ENCODE measurements around the gene STEAP4. TPM values are rescaled to one million over a fixed set of nuclear protein-coding genes. Genes with fewer than 3 reads are reported as not detected.

Gene STEAP4
- total RNA-seq, 2 experiments from 2014 or later: not detected

- Mint-ChIP-seq H3K27ac (no peak overlapping the region), H3K36me3 (ENCODE audit: low read depth) (no peaks in the 10 kb centered on the region), H3K4me3 (no peak overlapping the region), H3K4me1 (ENCODE audit: low read depth) (no peaks in the 10 kb centered on the region), H3K27me3 (peaks cover 59% of the 10 kb centered on the region), H3K9me3 (no peaks in the 10 kb centered on the region)
- DNase-seq (no peak), ATAC-seq (ENCODE audit: poor library complexity) (no peak)
- TF ChIP-seq, protein P1, sequence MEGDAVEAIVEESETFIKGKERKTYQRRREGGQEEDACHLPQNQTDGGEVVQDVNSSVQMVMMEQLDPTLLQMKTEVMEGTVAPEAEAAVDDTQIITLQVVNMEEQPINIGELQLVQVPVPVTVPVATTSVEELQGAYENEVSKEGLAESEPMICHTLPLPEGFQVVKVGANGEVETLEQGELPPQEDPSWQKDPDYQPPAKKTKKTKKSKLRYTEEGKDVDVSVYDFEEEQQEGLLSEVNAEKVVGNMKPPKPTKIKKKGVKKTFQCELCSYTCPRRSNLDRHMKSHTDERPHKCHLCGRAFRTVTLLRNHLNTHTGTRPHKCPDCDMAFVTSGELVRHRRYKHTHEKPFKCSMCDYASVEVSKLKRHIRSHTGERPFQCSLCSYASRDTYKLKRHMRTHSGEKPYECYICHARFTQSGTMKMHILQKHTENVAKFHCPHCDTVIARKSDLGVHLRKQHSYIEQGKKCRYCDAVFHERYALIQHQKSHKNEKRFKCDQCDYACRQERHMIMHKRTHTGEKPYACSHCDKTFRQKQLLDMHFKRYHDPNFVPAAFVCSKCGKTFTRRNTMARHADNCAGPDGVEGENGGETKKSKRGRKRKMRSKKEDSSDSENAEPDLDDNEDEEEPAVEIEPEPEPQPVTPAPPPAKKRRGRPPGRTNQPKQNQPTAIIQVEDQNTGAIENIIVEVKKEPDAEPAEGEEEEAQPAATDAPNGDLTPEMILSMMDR (IDR thresholded peaks at IDR 0.05): no peak
- Histone ChIP-seq H3K27me3 (ENCODE audit: control insufficient read depth in 1 of 2, insufficient read depth in 2 of 2, low read length in 2 of 2) (peaks cover 12 to 21% of the 10 kb centered on the region in 2 experiments), H3K36me3 (ENCODE audit: insufficient read depth, low read length) (no peaks in the 10 kb centered on the region), H3K4me1 (ENCODE audit: insufficient read depth, low read length) (peaks cover 8% of the 10 kb centered on the region), H3K4me3 (ENCODE audit: low read length) (no peak overlapping the region), H3K9me3 (ENCODE audit: control insufficient read depth in 1 of 2, insufficient read depth in 1 of 2, low read length in 2 of 2) (peaks cover 0 to 6% of the 10 kb centered on the region in 2 experiments), H3K27ac (ENCODE audit: low read depth in 1 of 2, low read length in 2 of 2) (no peak overlapping the region)
- CTCF ChIA-PET: no interaction called here
- intact Hi-C loops (cut with DNase I, micrococcal nuclease): no loop called here
- POLR2A ChIA-PET: no interaction called here
Observed at GRCh38 chr7:88307412-88307811, 718 bp upstream of the STEAP4 start.

- ChIA-PET CTCF (no interaction called here), POLR2A (no interaction called here)
- Histone ChIP-seq H3K4me1 (ENCODE audit: insufficient read depth, low read length) (peaks cover 8% of the 10 kb centered on the region), H3K27ac (ENCODE audit: low read depth in 1 of 2, low read length in 2 of 2) (no peak overlapping the region), H3K36me3 (ENCODE audit: insufficient read depth, low read length) (no peaks in the 10 kb centered on the region), H3K9me3 (ENCODE audit: control insufficient read depth in 1 of 2, insufficient read depth in 1 of 2, low read length in 2 of 2) (peaks cover 0 to 6% of the 10 kb centered on the region in 2 experiments), H3K4me3 (ENCODE audit: low read length) (no peak overlapping the region), H3K27me3 (ENCODE audit: control insufficient read depth in 1 of 2, insufficient read depth in 2 of 2, low read length in 2 of 2) (peaks cover 12 to 17% of the 10 kb centered on the region in 2 experiments)
- peaks cover 60% of the 10 kb centered on the region for H3K27me3 Mint-ChIP-seq
- ATAC-seq (ENCODE audit: poor library complexity) (no peak), DNase-seq (no peak)
- no peak overlapping the region for H3K4me3 Mint-ChIP-seq
- no peak overlapping the region for H3K27ac Mint-ChIP-seq
- H3K9me3 Mint-ChIP-seq: no peaks in the 10 kb centered on the region
- H3K4me1 Mint-ChIP-seq (ENCODE audit: low read depth): no peaks in the 10 kb centered on the region
- TF ChIP-seq, protein P1 (IDR thresholded peaks at IDR 0.05): no peak
- H3K36me3 Mint-ChIP-seq (ENCODE audit: low read depth): no peaks in the 10 kb centered on the region
- intact Hi-C loops (cut with DNase I, micrococcal nuclease): no loop called here
Observed at GRCh38 chr7:88305044-88305443, 1.6 kb downstream of the STEAP4 start.

DNA sequence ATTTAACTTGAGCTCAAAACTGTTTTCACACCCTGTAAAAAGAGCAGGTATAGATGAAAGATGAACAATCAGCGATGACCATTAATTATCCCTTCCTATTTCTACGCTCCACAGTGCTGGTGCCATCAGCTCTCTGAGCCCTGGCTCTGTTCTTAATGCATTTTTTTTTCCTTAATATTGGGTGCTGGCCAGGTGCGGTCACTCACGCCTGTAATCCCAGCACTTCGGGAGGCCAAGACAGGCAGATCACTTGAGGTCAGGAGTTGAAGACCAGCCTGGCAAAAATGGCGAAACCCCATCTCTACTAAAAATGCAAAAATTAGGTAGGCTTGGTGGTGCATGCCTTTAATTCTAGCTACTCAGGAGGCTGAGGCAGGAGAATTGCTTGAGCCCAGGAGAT is 4.2 kb downstream of the STEAP4 start:
- Histone ChIP-seq H3K4me1 (ENCODE audit: insufficient read depth, low read length) (peaks cover 8% of the 10 kb centered on the region), H3K27me3 (ENCODE audit: control insufficient read depth in 1 of 2, insufficient read depth in 2 of 2, low read length in 2 of 2) (peaks cover 12 to 16% of the 10 kb centered on the region in 2 experiments), H3K27ac (ENCODE audit: low read depth in 1 of 2, low read length in 2 of 2) (no peak overlapping the region), H3K9me3 (ENCODE audit: control insufficient read depth in 1 of 2, insufficient read depth in 1 of 2, low read length in 2 of 2) (peaks cover 0 to 6% of the 10 kb centered on the region in 2 experiments), H3K4me3 (ENCODE audit: low read length) (no peak overlapping the region), H3K36me3 (ENCODE audit: insufficient read depth, low read length) (no peaks in the 10 kb centered on the region)
- ChIA-PET CTCF (interaction anchor here (0.6 kb wide), 1 partner anchor 282 kb away, joined by 3 read pairs; no protein-coding TSS in a partner anchor), POLR2A (no interaction called here)
- Mint-ChIP-seq H3K36me3 (ENCODE audit: low read depth) (no peaks in the 10 kb centered on the region), H3K27ac (no peak overlapping the region), H3K4me1 (ENCODE audit: low read depth) (no peaks in the 10 kb centered on the region), H3K27me3 (peaks cover 50% of the 10 kb centered on the region), H3K9me3 (no peaks in the 10 kb centered on the region), H3K4me3 (no peak overlapping the region)
- ATAC-seq (ENCODE audit: poor library complexity) (no peak), DNase-seq (no peak)
- intact Hi-C loops (cut with DNase I, micrococcal nuclease): no loop called here
- TF ChIP-seq, protein P1 (IDR thresholded peaks at IDR 0.05): no peak
